ENCODE data around the gene CNTN5.

- no peak for TF ChIP-seq CTCF (IDR thresholded peaks at IDR 0.05)
- TF ChIP-seq POLR2A (IDR thresholded peaks at IDR 0.05): no peak
Measured at GRCh38 chr11:100240025-100240539, 1219.3 kb downstream of the CNTN5 start.

All from uterus (tissue), 2 donors.